Stomach (tissue), 9 donors: ENCODE data around the gene SOX10. TPM values are rescaled to one million over a fixed set of nuclear protein-coding genes. Genes with fewer than 3 reads are reported as not detected.
A peak's percentile ranks its signal among the peaks of the same experiment; 100 is the strongest.

Experiments used
- DNase-seq, 2 donors: peaks; one replicate each; pipeline versions ENCODE4 v3.0.0 to v3.0.0-alpha.2; 2013 to 2019
- H3K27ac ChIP-seq, 5 donors: fragments of 200-600 bp in 4 of 5; sonication (generic) in 4 of 5; one replicate each; pipeline ENCODE4 v1.5.1; 2013 to 2019; ENCODE audit warnings: mild to moderate bottlenecking in 1 of 5, moderate library complexity in 1 of 5
- H3K27me3 ChIP-seq, 3 donors: fragments of 200-600 bp; sonication (generic); one replicate each; pipeline ENCODE4 v1.5.1; 2017 to 2019; ENCODE audit warnings: mixed run types in 1 of 3
- H3K36me3 ChIP-seq, 4 donors: fragments of 200-600 bp; sonication (generic); 1 replicate in 3 of 4; 2 replicates in 1 of 4; pipeline ENCODE4 v1.5.1; 2016 to 2019
- H3K4me1 ChIP-seq, 4 donors: fragments of 200-600 bp; sonication (generic); one replicate each; pipeline ENCODE4 v1.5.1; 2016 to 2019
- H3K4me3 ChIP-seq, 4 donors: fragments of 200-600 bp; sonication (generic) in 3 of 4; one replicate each; pipeline ENCODE4 v1.5.1; 2016 to 2019; ENCODE audit warnings: mild to moderate bottlenecking in 1 of 4
- H3K9me3 ChIP-seq, 4 donors: fragments of 200-600 bp; sonication (generic); one replicate each; pipeline ENCODE4 v1.5.1; 2016 to 2019
- EP300 ChIP-seq: sonication (generic); formaldehyde crosslinking; IDR thresholded peaks from one replicate; pipeline ENCODE4 v1.6.1; 2017; ENCODE audit warnings: antibody characterized with exemption
- POLR2A ChIP-seq, 4 donors: fragments of 450-650 bp; IDR thresholded peaks; one replicate each; pipeline ENCODE4 v1.6.1; 2016; ENCODE audit warnings: antibody characterized with exemption in 4 of 4, control low read depth in 2 of 4, mild to moderate bottlenecking in 1 of 4, moderate library complexity in 1 of 4
- POLR2AphosphoS5 ChIP-seq, 3 donors: sonication (generic); formaldehyde crosslinking; IDR thresholded peaks; one replicate each; pipeline ENCODE4 v1.6.1; 2016; ENCODE audit warnings: antibody characterized with exemption in 3 of 3
- WGBS, 5 donors: extraction: QIAGEN DNeasy Blood & Tissue Kit in 3 of 5; methylation state at CpG; one replicate each; pipeline versions ENCODE4 v1.1.5 to v1.1.7; 2013 to 2018; 5-methylcytosine and 5-hydroxymethylcytosine counted together
- intact Hi-C: fragments of 100-400 bp; cut with DNase I; formaldehyde crosslinking; loops from one replicate; pipeline ENCODE4 v1.15.1; 2023; ENCODE audit warnings: low total_unique reads
- polyA plus RNA-seq, 3 donors: library from polyadenylated mRNA; stranded (reverse); fragments of 200-250 nt; gene quantifications; one replicate each; pipeline ENCODE4 v1.2.3, GENCODE V29; 2013
- total RNA-seq, 5 donors: library from RNA; depleted of rRNA; stranded (reverse); fragments of >200 nt; gene quantifications; one replicate each; pipeline versions ENCODE4 v1.1.0 to v1.2.3, GENCODE V29; 2014 to 2016
- TF ChIP-seq, protein P1 (sequence below), 7 experiments: fragments of 450-650 bp in 4 of 7; fragments of 200-600 bp in 3 of 7; sonication (generic) in 3 of 7; IDR thresholded peaks; one replicate each; pipeline ENCODE4 v1.5.1; 2016 to 2019; ENCODE audit warnings: antibody characterized with exemption in 7 of 7, control low read depth in 2 of 7, mild to moderate bottlenecking in 1 of 7
- donor health status: healthy with polysubstance abuse.
- donor health status: Bipolar disorder and iron deficiency.
- donor health status: healthy.

Gene SOX10
- total and polyA plus RNA-seq, 8 donors, result 1.7 to 4.9 (median 3.0) TPM; not detected in 2

DNA sequence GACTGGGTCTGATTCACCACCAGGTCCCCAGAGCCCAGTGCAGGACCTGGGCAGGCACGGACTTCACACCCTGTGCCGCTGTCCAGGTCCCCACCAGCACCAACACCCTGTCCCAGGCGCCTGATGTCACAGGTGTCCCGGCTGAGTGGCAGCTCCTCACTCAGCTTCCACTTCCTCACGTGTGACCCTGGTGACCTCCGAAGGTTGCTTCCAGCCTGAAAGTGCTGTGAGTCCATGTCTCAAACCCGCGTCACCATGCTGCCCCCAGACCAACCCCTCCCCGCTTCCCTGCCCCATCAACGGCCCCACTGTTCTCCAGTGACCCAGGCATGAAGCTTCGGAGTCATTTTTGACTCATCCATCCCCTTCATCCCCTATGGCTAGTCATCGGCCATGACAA is 47.1 kb upstream of the SOX10 start:
- H3K27me3 ChIP-seq, result no peaks in the 10 kb centered on the region
- intact Hi-C loops, result no loop called here
- WGBS, 5 donors, result 80 to 94% (median 89%) methylated on average over 10 to 12 of the region's 12 CpGs
- DNase-seq, result peak in 1 of 2 donors; percentile 14
- H3K4me1 ChIP-seq, result peaks cover 14 to 26% (median 25%) of the 10 kb centered on the region in 4 donors
- TF ChIP-seq POLR2AphosphoS5 (IDR thresholded peaks at IDR 0.05) (no peak), POLR2A (IDR thresholded peaks at IDR 0.05) (no peak), EP300 (no peak)
- TF ChIP-seq, protein P1, sequence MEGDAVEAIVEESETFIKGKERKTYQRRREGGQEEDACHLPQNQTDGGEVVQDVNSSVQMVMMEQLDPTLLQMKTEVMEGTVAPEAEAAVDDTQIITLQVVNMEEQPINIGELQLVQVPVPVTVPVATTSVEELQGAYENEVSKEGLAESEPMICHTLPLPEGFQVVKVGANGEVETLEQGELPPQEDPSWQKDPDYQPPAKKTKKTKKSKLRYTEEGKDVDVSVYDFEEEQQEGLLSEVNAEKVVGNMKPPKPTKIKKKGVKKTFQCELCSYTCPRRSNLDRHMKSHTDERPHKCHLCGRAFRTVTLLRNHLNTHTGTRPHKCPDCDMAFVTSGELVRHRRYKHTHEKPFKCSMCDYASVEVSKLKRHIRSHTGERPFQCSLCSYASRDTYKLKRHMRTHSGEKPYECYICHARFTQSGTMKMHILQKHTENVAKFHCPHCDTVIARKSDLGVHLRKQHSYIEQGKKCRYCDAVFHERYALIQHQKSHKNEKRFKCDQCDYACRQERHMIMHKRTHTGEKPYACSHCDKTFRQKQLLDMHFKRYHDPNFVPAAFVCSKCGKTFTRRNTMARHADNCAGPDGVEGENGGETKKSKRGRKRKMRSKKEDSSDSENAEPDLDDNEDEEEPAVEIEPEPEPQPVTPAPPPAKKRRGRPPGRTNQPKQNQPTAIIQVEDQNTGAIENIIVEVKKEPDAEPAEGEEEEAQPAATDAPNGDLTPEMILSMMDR (IDR thresholded peaks at IDR 0.05), result no peak
- H3K27ac ChIP-seq, result no peak overlapping the region
- H3K36me3 ChIP-seq, result no peaks in the 10 kb centered on the region
- H3K9me3 ChIP-seq, result no peaks in the 10 kb centered on the region
- no peak overlapping the region for H3K4me3 ChIP-seq

DNA sequence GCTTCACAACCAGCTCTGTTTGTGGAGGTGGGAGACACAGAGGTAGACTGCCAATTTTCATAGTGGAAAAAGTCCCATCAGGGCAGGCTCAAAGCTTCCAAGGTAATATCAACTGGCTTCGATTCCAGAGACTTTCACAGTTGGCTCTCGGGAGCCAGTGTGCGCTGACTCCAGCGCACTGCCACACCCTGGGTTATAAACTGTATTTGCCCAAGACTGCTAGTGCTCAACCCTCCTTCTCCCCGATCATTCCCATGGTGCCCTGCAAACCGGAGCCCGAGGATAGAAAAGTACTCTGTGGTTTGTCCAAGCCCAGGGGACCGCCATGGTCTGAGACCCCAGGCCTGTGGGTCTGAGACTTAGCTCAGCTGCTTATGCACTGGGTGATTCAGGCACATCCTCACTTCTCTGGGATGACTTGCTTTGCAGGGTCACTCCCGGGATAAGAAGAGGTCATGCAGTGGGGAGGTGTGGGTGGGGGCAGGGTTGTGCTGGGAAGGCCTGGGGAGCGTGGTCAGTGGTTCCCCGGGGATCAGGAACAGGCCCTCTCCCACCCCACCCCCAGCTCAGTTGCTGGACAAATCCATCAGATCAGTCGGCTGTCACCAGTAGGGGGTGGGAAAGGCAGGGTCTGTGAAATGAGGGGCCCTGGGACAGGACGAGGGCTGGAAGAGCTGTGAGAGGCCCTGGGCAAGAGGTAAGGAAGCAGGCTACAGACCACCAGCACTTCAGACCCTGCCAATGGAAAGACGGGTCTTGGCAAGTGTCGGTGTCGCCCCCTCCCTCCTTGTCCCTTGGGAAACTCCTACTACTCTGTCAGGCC is 46.2 kb upstream of the SOX10 start:
- peak in 1 of 2 donors; percentile 66 for DNase-seq
- Histone ChIP-seq H3K27me3 (no peaks in the 10 kb centered on the region), H3K4me3 (no peak overlapping the region), H3K9me3 (no peaks in the 10 kb centered on the region), H3K4me1 (peaks cover 14 to 26% (median 25%) of the 10 kb centered on the region in 4 donors), H3K27ac (peak overlapping the region in 1 of 5 donors; percentile 42), H3K36me3 (no peaks in the 10 kb centered on the region)
- no peak for TF ChIP-seq POLR2AphosphoS5 (IDR thresholded peaks at IDR 0.05)
- TF ChIP-seq POLR2A (IDR thresholded peaks at IDR 0.05), result no peak
- TF ChIP-seq, protein P1 (IDR thresholded peaks at IDR 0.05), result no peak
- TF ChIP-seq EP300, result no peak
- 45 to 71% (median 58%) methylated on average over 13 to 16 of the region's 16 CpGs for WGBS, 5 donors
- intact Hi-C loops, result no loop called here

DNA sequence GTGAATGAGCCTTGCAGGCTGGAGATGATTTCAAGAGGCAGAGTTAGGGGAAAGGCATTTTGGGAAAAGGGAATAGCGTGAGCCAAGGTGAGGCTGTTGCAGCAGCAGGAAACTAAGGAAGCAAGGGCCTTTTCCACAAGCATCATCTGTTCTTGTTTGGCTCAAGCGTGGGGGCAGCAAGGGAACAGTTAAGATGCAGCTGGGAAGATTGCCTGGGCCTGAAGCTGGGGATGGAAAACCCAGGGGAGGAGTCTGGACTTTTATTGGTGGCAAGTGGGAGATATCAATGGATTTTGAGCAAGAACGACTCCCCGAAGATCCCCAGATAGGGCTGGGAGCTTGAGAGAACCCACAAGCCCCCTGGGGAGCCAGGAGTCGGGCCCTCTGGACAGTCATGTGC is 45.5 kb upstream of the SOX10 start:
- DNase-seq, result peak in 1 of 2 donors; percentile 14
- 67 to 75% (median 70%) methylated on average over 5 of the region's 5 CpGs for WGBS, 5 donors
- peak overlapping the region in 1 of 5 donors; percentile 42 for H3K27ac ChIP-seq

DNA sequence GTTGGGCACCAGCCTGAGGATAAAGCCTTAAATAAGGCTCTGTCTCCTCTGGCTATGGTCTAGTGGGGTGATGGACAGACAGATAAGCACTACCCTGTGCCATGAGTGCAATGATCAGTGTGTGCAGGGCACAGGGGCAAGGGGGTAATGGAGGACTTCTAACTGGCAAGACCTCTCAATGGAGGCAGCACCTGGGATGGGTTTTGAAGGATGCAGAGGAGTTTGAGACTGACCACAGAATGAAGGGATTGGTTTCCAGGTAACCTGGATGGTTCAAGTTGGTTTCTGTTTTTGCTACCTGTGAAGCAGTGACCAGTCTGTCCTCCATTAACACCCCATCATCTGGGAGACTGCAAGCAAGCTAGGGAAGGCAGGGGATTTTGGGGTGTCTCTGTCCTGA is 45.0 kb upstream of the SOX10 start:
- intact Hi-C loops, result no loop called here
- H3K36me3 ChIP-seq, result no peaks in the 10 kb centered on the region
- no peaks in the 10 kb centered on the region for H3K9me3 ChIP-seq
- H3K27ac ChIP-seq, result no peak overlapping the region
- DNase-seq, result no peak
- no peaks in the 10 kb centered on the region for H3K27me3 ChIP-seq
- peaks cover 8 to 20% (median 19%) of the 10 kb centered on the region in 4 donors for H3K4me1 ChIP-seq
- TF ChIP-seq, protein P1 (IDR thresholded peaks at IDR 0.05), result no peak
- TF ChIP-seq POLR2AphosphoS5 (IDR thresholded peaks at IDR 0.05) (no peak), POLR2A (IDR thresholded peaks at IDR 0.05) (no peak), EP300 (no peak)
- no peak overlapping the region for H3K4me3 ChIP-seq

More for the DNA sequence above, 45.5 kb upstream of the SOX10 start:
- no peak overlapping the region for H3K4me3 ChIP-seq
- H3K27me3 ChIP-seq, result no peaks in the 10 kb centered on the region
- peaks cover 13 to 24% (median 24%) of the 10 kb centered on the region in 4 donors for H3K4me1 ChIP-seq
- TF ChIP-seq POLR2A (IDR thresholded peaks at IDR 0.05) (no peak), EP300 (no peak), POLR2AphosphoS5 (IDR thresholded peaks at IDR 0.05) (no peak)
- TF ChIP-seq, protein P1 (IDR thresholded peaks at IDR 0.05), result no peak
- intact Hi-C loops, result no loop called here
- no peaks in the 10 kb centered on the region for H3K36me3 ChIP-seq
- H3K9me3 ChIP-seq, result no peaks in the 10 kb centered on the region
